Ramos (cell line): ENCODE data around the gene SUOX.
"Not testable (repeated sequence)": the region's sequence is repeated elsewhere in the genome, so short reads cannot be mapped to it uniquely, and the experiment has no call there.

Experiments
- in situ Hi-C: fragments of 300-500 bp; cut with MboI; formaldehyde crosslinking; loops from one replicate; pipeline ENCODE4 v1.14.3; 2022; ENCODE audit warnings: low sequenced_read_pairs; ENCODE audit not compliant: unreplicated experiment

The SUOX gene

GRCh38 chr12:56017181-56017580 lies 20.1 kb downstream of the SUOX start:
- in situ Hi-C loops: no loop called here

DNA sequence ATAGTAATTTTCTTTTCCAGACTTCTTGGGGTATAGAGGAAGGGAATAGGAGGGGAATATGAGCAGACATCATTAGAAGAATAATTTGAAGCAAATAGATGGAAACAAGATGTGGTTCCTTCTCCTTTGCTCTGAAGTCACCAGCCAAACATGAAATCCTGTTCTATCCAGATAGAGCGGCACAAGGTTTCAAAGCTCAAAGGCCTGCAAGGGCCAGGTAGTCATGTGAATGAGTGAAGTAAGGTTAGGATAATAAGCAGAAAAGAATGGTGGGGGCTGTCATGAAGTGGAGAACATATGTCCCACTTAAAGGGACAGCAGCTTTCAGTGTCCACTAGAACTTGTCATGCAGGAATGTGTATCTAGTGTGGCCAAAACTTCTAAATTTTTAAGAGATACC lies 21.3 kb downstream of the SUOX start:
- in situ Hi-C loops: no loop called here

GRCh38 chr12:56020423-56021184 lies 23.5 kb downstream of the SUOX start, which contains the start of gene IKZF4:
Gene IKZF4, plus strand, starts transcription at chr12:56021043. Its CDS starts 451 bp downstream, at chr12:56021494.
- in situ Hi-C loops: no loop called here

- in situ Hi-C loops: no loop called here
Measured at GRCh38 chr12:56021889-56022497, 24.9 kb downstream of the SUOX start.

GRCh38 chr12:56028511-56029165 lies 31.6 kb downstream of the SUOX start:
- in situ Hi-C loops: no loop called here

DNA sequence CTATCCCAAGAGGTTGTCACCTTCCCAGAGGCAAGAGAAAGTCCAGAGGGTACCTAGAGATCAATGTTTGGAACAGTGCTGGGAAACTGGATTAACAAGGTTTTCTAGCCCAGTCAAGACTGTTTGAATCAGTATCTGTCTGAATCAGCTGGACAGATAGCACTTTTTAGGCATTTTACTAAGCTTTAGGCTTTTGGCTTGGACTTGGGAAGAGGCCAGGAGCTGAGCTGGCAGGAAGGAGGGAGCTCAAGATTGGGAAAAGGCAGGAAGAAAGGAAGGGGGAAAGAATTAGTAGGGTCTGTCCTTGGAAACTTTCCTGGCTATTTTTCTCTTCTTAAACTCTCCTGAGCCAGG lies 32.1 kb downstream of the SUOX start:
- in situ Hi-C loops: no loop called here

GRCh38 chr12:56029666-56030293 lies 32.7 kb downstream of the SUOX start:
- in situ Hi-C loops: loop anchor here (10.0 kb wide), 1 partner anchor 295 kb away; no protein-coding TSS in a partner anchor

GRCh38 chr12:56031987-56032386 lies 34.9 kb downstream of the SUOX start:
- in situ Hi-C loops: loop anchor here (10.0 kb wide), 1 partner anchor 297 kb away; no protein-coding TSS in a partner anchor

DNA sequence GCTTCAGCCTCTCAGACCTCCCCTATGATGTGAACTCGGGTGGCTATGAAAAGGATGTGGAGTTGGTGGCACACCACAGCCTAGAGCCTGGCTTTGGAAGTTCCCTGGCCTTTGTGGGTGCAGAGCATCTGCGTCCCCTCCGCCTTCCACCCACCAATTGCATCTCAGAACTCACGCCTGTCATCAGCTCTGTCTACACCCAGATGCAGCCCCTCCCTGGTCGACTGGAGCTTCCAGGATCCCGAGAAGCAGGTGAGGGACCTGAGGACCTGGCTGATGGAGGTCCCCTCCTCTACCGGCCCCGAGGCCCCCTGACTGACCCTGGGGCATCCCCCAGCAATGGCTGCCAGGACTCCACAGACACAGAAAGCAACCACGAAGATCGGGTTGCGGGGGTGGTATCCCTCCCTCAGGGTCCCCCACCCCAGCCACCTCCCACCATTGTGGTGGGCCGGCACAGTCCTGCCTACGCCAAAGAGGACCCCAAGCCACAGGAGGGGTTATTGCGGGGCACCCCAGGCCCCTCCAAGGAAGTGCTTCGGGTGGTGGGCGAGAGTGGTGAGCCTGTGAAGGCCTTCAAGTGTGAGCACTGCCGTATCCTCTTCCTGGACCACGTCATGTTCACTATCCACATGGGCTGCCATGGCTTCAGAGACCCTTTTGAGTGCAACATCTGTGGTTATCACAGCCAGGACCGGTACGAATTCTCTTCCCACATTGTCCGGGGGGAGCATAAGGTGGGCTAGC lies 37.7 kb downstream of the SUOX start:
- in situ Hi-C loops: loop anchor here (10.0 kb wide), 1 partner anchor 300 kb away; no protein-coding TSS in a partner anchor

DNA sequence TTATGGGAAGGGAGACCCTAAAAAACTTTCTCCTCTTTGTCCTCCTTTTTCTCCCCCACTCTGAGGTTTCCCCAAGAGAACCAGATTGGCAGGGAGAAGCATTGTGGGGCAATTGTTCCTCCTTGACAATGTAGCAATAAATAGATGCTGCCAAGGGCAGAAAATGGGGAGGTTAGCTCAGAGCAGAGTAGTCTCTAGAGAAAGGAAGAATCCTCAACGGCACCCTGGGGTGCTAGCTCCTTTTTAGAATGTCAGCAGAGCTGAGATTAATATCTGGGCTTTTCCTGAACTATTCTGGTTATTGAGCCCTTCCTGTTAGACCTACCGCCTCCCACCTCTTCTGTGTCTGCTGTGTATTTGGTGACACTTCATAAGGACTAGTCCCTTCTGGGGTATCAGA lies 40.1 kb downstream of the SUOX start:
- in situ Hi-C loops: loop anchor here (10.0 kb wide), 1 partner anchor 302 kb away; no protein-coding TSS in a partner anchor

GRCh38 chr12:56038022-56038655 lies 41.1 kb downstream of the SUOX start:
- in situ Hi-C loops: loop anchor here (10.0 kb wide), 1 partner anchor 303 kb away; no protein-coding TSS in a partner anchor

GRCh38 chr12:56040151-56040550 lies 43.1 kb downstream of the SUOX start:
- in situ Hi-C loops: no loop called here

DNA sequence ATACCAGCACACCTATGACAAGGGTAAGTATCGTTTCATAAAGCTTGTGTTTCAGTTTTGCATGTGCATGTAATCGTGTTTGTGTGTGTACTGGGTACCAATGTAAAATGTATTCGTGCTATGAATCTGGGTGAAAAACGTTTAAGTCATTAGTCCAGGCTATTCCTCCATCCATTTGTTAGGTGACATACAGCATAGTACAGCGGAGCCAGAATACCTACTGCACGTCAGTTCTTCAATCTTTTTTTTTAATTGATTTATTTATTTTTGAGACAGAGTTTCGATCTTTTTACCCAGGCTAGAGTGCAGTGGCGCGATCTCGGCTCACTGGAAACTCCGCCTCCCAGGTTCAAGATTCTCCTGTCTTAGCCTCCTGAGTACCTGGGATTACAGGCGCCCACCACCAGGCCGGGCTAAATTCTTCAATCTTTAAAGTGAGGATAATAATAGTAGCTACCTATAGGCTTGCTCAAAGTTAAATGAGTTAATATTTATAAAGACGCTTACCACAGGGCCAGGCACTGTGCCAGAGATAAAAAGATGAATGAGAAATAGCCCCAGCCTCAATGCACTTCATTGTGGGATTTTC lies 44.0 kb downstream of the SUOX start:
- in situ Hi-C loops: no loop called here

DNA sequence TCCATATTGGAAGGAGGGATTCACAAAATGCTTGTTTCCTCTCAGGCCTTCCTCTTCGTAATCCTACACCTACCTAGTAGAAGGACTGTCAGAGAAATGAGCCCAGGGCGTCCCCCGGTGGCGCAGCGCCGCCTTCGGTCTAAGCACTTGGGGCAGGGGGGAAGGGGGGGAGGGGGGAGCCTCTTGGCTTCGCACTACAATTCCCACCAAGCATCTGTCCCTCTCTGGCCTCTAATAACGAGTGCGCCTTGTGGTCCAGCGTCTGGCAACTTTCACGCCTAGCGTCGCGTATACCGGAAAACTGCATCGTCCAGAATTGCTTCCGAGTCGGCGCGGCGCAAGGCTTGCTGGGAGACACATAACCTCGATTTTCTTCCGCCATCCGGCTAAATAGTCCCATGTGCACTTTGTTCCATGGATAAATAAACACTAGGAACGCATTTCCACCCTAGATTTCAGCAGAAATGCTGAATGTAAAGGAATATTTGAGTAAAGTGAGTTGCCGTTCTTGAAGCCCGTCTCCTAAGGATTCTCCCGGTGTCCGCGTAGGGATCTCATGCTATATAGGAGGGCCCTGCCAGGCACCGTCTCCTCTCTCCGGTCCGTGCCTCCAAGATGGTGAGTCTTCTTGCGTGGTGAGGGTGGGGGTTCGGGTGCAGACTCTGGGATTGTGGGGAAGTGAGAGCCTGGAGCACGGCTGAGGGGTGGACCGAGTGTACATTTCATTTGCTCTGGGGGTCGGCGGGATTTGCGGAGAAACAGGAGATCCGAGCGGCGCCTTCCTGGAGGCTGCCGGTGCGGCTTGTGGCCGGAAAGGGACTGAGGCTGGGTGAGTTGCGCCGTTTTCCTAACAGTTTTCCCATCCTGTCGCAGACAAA lies 44.7 kb downstream of the SUOX start, which contains the start of gene RPS26:
TSS of gene RPS26 (plus strand) at position 367 of the 878 bp plus-strand sequence. CDS start at position 616, 249 bp downstream.
- in situ Hi-C loops: no loop called here

DNA sequence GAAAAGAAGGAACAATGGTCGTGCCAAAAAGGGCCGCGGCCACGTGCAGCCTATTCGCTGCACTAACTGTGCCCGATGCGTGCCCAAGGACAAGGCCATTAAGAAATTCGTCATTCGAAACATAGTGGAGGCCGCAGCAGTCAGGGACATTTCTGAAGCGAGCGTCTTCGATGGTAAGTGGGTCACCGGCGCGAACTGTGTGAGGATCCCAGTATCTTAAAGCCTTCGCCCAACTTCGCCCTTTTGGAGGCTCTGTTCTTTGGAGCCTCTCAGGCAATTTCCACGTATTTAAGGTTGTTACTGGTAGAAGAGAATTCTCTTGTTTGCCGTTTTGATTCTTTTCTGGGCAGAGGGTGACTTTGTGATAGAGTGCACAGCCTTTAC lies 45.3 kb downstream of the SUOX start:
- in situ Hi-C loops: not testable (repeated sequence)

- in situ Hi-C loops: no loop called here
Measured at GRCh38 chr12:56042843-56043242, 45.8 kb downstream of the SUOX start.

GRCh38 chr12:56046027-56046780 lies 49.1 kb downstream of the SUOX start:
- in situ Hi-C loops: no loop called here
